ENCODE data around the gene PCBP2. TPM values are rescaled to one million over a fixed set of nuclear protein-coding genes. Genes with fewer than 3 reads are reported as not detected.

PCBP2 gene
- total RNA-seq, 1 donor from 2014 or later, result 377 TPM

DNA sequence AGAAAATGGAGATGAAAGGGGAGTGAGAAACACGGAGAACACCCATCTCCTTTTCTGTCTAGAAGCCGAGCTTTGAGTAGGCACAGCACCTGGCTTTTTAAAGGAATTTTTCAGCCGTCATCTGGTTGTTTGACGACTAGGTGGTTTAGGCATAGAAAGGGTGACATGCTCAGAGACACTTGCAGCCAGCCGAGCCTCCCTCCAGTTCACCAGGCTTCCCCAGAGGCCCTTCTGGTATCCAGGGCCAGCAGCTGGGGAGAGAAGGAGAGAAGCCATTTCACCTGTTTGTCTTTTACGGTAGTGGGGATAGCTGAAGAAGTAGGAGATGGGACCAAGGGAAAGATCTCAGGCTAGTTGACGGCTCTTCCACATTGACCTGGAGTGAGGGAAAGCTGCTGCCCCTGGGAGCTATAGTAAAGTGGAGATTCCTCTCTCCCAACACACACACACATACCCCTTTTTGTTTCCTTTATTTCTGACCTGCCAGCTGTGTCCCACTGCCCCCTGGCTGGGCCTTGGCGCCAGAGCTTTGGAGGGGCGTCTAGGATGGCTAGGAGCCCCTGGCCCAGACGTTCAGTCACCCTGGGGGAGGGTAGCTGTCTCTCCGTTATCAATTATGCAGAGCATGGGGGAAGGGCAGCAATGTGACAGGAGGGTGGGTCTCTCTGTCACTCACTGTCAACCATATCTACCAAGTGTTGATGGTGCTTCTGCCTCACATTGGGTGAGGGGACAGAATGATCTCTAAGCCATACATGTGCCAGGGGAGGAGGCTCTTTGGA is 41.9 kb downstream of the PCBP2 start:
- no peak for DNase-seq (ENCODE audit: low read depth, low spot score)

- no peak for DNase-seq (ENCODE audit: low read depth, low spot score)
Observed at GRCh38 chr12:53495903-53496751, 44.2 kb downstream of the PCBP2 start.

DNA sequence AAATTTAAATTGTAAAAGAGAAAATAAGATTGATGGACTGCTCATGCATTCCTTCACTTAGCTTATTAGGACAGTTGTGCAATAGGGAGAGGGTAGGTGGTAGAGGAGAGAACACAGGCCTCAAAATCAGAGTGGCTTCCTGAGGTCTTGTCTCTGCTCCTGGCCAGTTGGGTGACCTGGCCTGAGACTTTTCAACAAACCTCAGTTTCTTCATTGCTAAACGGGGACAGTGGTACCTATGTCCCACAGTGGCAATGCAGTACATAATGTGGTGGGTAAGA is 44.8 kb downstream of the PCBP2 start:
- DNase-seq (ENCODE audit: low read depth, low spot score), result no peak

DNA sequence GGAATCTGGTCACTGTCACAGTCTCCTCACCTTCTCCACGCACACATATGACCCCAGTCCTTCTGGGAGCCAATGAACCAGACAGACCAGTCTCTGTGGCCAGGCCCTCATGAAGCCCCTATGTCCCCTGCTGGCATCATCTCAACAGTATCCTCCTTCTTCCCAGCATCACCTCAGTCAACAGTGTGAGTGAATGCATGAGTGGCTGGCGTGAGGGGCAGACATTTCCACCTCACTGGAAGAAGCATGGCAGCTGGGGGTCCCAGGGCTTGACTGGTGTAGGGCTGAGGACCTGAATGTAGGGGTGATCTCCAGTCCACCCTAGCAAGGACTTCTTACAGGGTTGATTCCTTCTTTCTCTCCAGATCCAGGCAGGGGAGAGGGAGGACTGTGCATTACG is 45.6 kb downstream of the PCBP2 start:
- DNase-seq (ENCODE audit: low read depth, low spot score), result no peak

DNA sequence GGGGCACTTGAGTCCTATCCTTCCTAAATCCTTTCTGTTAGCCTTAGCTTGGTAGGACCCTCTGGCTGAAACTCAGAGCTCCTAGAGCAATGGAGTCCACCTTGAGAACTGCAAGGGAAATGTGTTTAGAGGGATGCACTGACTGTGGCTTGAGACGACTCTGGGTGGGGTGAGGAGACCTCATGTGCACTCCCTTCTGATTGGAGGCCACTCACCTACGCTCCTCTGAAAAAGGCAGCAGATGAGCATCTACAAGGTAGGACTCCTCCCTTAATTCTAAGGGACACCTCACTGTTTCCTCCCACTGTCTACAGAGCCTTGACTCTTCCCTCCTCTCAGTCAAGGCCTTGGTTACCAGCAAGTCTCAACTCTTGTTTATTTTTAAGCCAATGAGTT is 46.3 kb downstream of the PCBP2 start:
- DNase-seq (ENCODE audit: low read depth, low spot score), result no peak

DNA sequence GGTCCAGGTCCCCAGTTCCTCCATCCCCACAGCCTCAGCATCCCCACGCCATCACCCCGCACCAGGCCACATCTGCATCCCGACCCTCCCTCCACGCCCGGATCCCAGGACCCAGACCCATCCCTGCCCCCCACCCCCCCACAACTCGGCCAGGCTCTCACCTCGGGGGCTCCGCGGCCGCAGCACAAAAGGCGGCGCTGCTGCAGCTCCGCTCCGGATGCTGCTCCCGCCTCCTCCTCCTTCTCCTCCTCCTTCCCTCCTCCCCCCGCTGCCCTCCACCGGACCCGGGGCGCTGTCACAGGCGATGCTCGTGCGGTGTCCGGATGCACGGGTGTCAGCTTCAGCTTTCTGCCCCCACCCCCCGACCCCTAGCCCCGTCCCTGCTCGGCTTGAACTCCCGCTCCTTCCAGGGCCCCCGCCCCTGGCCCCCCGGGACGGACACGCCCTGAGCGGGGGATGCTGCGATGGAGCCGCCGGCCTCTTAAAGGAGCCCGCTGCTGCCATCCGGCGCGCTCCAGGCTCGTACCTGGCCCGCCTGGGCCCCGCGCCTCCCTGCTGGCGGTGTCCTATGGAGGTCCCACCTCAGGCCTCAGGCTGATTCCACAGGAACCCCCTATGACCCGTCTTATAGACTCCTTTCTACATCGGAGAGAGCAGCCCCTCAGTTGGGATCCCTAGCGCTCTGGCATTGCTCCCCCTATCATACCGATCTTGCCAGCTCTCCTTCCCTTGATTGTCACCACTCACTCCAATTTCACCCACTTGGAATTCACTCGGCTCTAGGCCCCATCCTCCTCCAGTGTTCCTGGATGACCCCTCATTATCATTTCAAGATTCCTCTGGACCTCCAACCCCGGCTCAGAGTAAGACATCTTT is 47.6 kb downstream of the PCBP2 start, which contains the start of gene MAP3K12:
TSS of gene MAP3K12 (minus strand) at position 193 of the 876 bp plus-strand sequence. CDS start 12,067 bp downstream, outside the sequence.
- DNase-seq (ENCODE audit: low read depth, low spot score), result no peak

GRCh38 chr12:53500142-53500775 is 48.4 kb downstream of the PCBP2 start:
- no peak for DNase-seq (ENCODE audit: low read depth, low spot score)

DNA sequence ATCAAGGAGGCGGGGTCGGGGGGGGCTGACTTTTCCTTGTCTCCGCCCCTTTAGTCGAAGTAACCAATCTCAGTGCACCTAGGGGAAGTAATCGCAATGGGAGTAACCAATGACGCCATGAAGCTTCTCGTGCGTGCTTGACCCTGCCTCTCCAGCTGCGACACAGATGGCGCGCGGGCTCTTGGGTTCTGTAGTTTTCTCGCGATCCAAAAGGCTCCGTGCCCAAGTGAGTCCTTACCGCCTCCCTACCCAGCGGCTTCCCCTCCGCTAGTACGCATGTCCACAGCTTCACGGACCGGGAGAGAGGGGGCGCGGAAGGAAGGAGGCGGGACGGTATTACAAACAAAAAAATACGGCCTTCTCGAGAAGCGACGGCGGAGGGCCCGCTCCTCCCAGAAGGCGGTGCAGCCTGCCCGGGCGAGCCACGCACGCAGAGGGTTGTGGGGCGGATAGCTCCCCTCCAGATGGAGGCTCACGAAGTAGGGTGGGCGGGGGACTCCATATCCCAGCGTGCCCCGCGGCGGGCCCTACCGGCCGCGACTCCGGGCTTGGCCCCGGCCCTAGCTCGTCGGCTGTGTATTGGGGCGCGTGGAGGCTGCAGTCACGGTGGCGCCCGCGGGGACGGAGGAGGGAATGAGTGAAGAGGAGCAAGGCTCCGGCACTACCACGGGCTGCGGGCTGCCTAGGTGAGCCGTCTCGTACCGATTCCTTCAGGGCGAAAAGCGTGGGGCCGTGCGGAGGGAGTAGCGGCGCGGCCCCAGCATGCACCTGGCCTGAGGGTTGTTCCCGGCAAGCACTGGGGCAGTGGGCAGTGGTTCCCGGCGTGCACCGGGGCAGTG is 49.1 kb downstream of the PCBP2 start, which contains the start of gene TARBP2:
TSS of gene TARBP2 (plus strand) at position 508 of the 839 bp plus-strand sequence. CDS start at position 634, 126 bp downstream.
- DNase-seq (ENCODE audit: low read depth, low spot score), result peak; percentile 99

DNA sequence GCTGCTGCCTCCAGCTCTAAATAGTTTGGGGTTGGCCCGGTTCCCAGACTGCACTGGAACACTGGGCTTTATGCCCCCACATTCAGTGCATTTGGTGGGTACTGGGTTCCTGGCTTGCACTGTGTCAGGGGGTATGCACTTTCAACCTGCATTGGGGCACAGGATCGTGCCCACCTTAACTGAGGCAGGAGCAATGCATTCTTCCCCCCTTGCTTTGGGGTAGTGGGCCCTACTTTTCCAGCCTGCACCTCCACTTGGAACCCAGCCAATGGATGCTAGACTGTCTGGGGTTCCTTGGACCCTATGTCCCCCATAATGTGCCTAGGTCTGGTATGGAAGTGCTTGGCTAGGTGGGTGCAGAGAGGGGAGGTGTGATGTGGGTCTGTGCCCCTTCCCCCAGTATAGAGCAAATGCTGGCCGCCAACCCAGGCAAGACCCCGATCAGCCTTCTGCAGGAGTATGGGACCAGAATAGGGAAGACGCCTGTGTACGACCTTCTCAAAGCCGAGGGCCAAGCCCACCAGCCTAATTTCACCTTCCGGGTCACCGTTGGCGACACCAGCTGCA is 49.8 kb downstream of the PCBP2 start:
- no peak for DNase-seq (ENCODE audit: low read depth, low spot score)

DNA sequence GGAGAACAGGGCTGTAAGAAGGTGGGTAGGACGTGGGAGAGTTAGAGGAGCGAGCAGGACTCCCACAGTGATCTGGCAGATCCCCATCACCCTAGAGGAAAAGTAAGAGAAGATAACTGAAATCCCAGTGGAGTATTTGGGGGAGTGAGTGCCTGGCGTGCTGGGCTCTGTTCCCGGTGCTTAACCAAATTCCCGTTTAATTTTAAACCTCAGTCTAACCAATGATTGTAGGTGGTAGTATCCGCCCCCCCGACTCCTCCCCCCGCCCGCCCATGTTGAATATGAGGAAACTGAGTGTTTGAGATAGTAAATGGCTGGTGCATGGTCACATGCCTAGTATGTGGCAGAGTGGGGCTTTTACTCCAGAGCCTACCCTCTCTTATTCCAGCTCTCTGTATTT is 50.4 kb downstream of the PCBP2 start:
- DNase-seq (ENCODE audit: low read depth, low spot score), result no peak

GRCh38 chr12:53502983-53503728 is 51.3 kb downstream of the PCBP2 start:
- no peak for DNase-seq (ENCODE audit: low read depth, low spot score)

DNA sequence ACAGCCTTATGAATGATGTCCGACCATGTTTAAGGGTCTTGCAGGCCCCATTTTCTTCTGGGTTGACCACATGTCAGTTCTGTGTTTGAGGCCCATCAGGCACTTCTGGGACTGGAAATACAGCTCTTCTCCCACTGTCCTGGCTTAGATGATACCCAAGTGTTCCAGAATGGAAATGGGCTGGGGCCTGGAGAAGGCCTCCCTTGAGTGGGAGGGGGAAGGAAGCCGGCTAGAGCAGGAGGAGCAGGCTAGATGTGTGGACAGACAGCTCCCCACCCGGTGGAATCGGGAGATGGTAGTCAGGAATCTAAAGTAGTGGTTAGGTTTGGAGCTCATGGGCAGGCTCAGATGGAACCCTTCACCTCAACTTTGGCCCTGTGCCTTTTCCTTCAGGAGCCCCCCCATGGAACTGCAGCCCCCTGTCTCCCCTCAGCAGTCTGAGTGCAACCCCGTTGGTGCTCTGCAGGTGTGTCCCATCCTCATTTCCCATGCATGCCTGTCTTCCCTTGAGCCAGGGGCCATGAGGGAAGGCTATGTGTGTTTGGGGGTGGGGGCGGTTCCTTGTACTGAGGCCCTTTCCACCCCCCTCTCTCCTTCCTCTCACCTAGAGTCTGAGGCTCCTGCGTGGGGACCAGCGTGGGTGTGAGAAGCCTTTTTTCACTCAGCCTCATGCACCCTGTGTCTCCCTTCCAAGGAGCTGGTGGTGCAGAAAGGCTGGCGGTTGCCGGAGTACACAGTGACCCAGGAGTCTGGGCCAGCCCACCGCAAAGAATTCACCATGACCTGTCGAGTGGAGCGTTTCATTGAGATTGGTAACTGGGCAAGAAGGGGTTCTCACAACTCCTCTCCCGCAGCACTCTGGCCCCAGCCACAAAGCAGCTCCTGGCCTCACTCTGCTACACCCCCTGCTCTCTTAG is 52.4 kb downstream of the PCBP2 start:
- no peak for DNase-seq (ENCODE audit: low read depth, low spot score)

- DNase-seq (ENCODE audit: low read depth, low spot score), result no peak
Observed at GRCh38 chr12:53505086-53505485, 53.2 kb downstream of the PCBP2 start.

- DNase-seq (ENCODE audit: low read depth, low spot score), result no peak
Observed at GRCh38 chr12:53505555-53506449, 53.9 kb downstream of the PCBP2 start.

DNA sequence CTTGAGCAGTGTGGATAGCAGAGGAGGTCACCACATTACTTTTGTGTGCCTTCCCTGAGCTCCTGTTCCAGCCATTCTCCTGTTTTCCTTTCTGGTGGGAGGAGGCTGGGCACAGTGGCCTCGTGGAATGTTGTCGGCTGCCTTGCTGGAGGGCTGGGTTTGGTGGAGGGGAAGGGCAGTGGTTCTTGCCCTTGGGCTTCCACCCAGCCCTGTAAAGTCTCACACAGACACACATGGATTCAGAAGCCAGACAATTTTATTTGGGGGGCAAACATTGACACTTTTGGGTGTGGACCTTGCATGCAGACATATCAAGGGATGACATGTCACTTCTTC is 54.5 kb downstream of the PCBP2 start:
- DNase-seq (ENCODE audit: low read depth, low spot score), result no peak

DNA sequence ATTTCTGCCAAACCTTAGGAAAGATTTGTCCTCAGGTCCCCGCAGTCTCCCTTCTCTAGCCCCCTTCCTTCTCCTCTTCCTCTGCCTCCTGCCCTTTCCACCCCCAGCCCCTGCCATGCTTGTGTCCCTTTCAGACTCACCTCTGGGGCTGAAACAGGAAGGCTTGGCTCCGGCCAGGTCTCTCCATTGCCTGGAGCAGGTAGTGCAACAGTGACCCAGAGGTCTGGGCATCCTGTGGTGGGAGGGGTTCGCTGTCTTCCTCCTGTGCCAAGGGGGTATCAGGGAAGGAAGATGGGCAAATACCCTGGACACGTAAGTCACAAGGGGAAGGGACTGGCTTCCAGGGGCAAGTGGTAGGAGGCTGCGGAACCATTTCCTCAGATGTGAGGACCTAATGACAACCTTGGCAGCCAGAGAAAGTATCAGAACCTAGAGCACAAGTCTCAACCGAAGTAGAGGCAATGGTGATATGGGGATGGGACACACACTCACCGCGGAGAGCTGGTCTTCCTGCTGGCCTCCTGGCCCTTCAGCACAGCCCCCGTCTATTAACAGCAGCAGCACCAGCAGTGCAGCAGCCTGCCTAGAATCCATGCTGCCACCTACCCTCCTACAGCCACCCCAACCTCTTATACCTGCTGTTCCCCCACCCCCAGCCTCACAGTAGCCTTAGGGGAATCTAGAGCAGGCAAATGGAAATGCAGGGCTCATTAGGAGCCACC is 55.1 kb downstream of the PCBP2 start, which contains the start of gene NPFF:
TSS of gene NPFF (minus strand) at position 604 of the 722 bp plus-strand sequence. CDS start at position 594, 10 bp downstream.
- no peak for DNase-seq (ENCODE audit: low read depth, low spot score)

DNA sequence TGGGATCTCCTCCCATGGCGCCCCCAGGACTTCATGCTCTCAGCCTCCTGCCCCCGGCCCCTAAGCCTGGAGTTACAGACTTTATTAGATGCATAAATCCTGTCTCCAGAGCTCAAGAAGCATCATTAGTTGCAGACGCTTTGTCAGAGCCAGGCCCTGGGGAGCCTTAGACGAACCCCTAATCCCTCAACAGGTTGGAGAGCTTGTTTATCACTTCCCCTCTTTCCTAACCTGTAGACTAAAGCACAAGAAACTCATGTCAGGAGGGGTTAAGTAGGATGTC is 55.6 kb downstream of the PCBP2 start:
- no peak for DNase-seq (ENCODE audit: low read depth, low spot score)

Measured in pulmonary artery endothelial cell (primary cell).